SK-N-SH treated with all-trans-retinoic acid at 6 μM for 48 hours (cell line): ENCODE data around the gene SCG3.

Source experiments
- ATAC-seq: fragments of 200-7000 bp; cut with Tn5 transposase; 3 replicates; pipeline ENCODE4 v1.9.1; 2020; ENCODE audit warnings: mild to moderate bottlenecking, moderate library complexity
- ARNTL ChIP-seq: fragments of 450-650 bp; formaldehyde crosslinking; IDR thresholded peaks from 2 replicates; pipeline ENCODE4 v1.5.0; 2020; ENCODE audit warnings: low read depth, mild to moderate bottlenecking, moderate library complexity, borderline replicate concordance
- CSDC2 ChIP-seq: fragments of 250-450 bp; sonication (Bioruptor Pico); IDR thresholded peaks from 2 replicates; pipeline ENCODE4 v1.5.0; 2020; ENCODE audit warnings: mild to moderate bottlenecking, moderate library complexity
- ESRRG ChIP-seq: fragments of 250-450 bp; sonication (Bioruptor Pico); IDR thresholded peaks from 2 replicates; pipeline ENCODE4 v1.6.1; 2021; ENCODE audit warnings: mild to moderate bottlenecking
- ISL1 ChIP-seq: fragments of 250-450 bp; sonication (Bioruptor Pico); IDR thresholded peaks from 2 replicates; pipeline ENCODE4 v2.1.2; 2022; ENCODE audit warnings: mild to moderate bottlenecking, moderate library complexity
- OSR1 ChIP-seq: fragments of 250-450 bp; sonication (Bioruptor Pico); IDR thresholded peaks from 2 replicates; pipeline ENCODE4 v1.8.0; 2022; ENCODE audit warnings: moderate library complexity, mild to moderate bottlenecking, inconsistent platforms
- PATZ1 ChIP-seq: fragments of 250-450 bp; sonication (Bioruptor Pico); IDR thresholded peaks from 2 replicates; pipeline ENCODE4 v1.8.0; 2020; ENCODE audit warnings: mild to moderate bottlenecking, moderate library complexity, borderline replicate concordance
- PPARA ChIP-seq: fragments of 250-450 bp; sonication (Bioruptor Pico); IDR thresholded peaks from 2 replicates; pipeline ENCODE4 v1.5.0; 2020; ENCODE audit warnings: mild to moderate bottlenecking, borderline replicate concordance
- RARB ChIP-seq: fragments of 250-450 bp; sonication (Bioruptor Pico); IDR thresholded peaks from 2 replicates; pipeline ENCODE4 v1.8.0; 2021; ENCODE audit warnings: mild to moderate bottlenecking, moderate library complexity
- SNAI2 ChIP-seq: fragments of 250-450 bp; sonication (Bioruptor Pico); IDR thresholded peaks from 2 replicates; pipeline ENCODE4 v1.5.0; 2020; ENCODE audit warnings: mild to moderate bottlenecking, moderate library complexity
- TCF4 ChIP-seq: fragments of 250-450 bp; sonication (Bioruptor Pico); IDR thresholded peaks from 2 replicates; pipeline ENCODE4 v1.8.0; 2021; ENCODE audit warnings: mild to moderate bottlenecking, moderate library complexity, borderline replicate concordance
- TOX ChIP-seq: fragments of 250-450 bp; sonication (Bioruptor Pico); IDR thresholded peaks from 2 replicates; pipeline ENCODE4 v1.8.0; 2021; ENCODE audit warnings: mild to moderate bottlenecking, moderate library complexity, borderline replicate concordance
- ZC3H10 ChIP-seq: fragments of 250-450 bp; sonication (Bioruptor Pico); IDR thresholded peaks from 2 replicates; pipeline ENCODE4 v1.5.1; 2021; ENCODE audit warnings: mild to moderate bottlenecking, moderate library complexity
- ZFP30 ChIP-seq: fragments of 450-650 bp; formaldehyde crosslinking; IDR thresholded peaks from 2 replicates; pipeline ENCODE4 v1.5.0; 2022; ENCODE audit warnings: mild to moderate bottlenecking, moderate library complexity
- ZNF565 ChIP-seq: fragments of 450-650 bp; formaldehyde crosslinking; conservative IDR thresholded peaks from 2 replicates; pipeline ENCODE4 v1.5.0; 2020; ENCODE audit warnings: low read depth, mild to moderate bottlenecking, moderate library complexity
- ZNF8 ChIP-seq: fragments of 450-650 bp; formaldehyde crosslinking; IDR thresholded peaks from 2 replicates; pipeline ENCODE4 v1.5.0; 2020; ENCODE audit warnings: mild to moderate bottlenecking, moderate library complexity
- TF ChIP-seq, protein P1 (sequence below): fragments of 250-450 bp; sonication (Bioruptor Pico); IDR thresholded peaks from 2 replicates; pipeline ENCODE4 v1.5.1; 2021; ENCODE audit warnings: mild to moderate bottlenecking, moderate library complexity
- TF ChIP-seq, protein P2 (sequence below): fragments of 250-450 bp; sonication (Bioruptor Pico); IDR thresholded peaks from 2 replicates; pipeline ENCODE4 v1.5.1; 2020; ENCODE audit warnings: low read depth, mild to moderate bottlenecking, moderate library complexity
- TF ChIP-seq, protein P3 (sequence below): fragments of 250-450 bp; sonication (Bioruptor Pico); IDR thresholded peaks from 2 replicates; pipeline ENCODE4 v1.8.0; 2021; ENCODE audit warnings: low read depth, mild to moderate bottlenecking, moderate library complexity, borderline replicate concordance

Gene SCG3

DNA sequence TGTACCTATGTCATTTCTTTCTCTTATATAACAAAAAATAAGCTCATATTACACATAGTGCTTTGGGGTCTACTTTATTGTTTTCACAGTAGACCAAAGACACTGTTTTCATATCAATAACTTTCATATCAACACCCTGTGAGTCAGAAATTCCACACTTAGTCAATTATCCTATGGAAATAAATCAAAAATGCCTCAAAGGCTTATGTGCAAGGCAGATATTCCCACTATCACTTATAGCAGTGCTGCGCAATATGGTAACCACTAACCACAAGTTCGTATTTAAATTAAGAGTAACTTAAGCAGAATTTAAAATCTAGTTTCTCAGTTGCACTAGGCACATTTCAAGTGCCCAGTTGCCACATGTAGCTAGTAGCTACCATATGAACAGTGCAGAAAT, 15.9 kb downstream of the SCG3 start:
- ATAC-seq, result no peak
- TF ChIP-seq, protein P1, sequence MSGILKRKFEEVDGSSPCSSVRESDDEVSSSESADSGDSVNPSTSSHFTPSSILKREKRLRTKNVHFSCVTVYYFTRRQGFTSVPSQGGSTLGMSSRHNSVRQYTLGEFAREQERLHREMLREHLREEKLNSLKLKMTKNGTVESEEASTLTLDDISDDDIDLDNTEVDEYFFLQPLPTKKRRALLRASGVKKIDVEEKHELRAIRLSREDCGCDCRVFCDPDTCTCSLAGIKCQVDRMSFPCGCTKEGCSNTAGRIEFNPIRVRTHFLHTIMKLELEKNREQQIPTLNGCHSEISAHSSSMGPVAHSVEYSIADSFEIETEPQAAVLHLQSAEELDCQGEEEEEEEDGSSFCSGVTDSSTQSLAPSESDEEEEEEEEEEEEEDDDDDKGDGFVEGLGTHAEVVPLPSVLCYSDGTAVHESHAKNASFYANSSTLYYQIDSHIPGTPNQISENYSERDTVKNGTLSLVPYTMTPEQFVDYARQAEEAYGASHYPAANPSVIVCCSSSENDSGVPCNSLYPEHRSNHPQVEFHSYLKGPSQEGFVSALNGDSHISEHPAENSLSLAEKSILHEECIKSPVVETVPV (CRISPR knock-in tag), result no peak

DNA sequence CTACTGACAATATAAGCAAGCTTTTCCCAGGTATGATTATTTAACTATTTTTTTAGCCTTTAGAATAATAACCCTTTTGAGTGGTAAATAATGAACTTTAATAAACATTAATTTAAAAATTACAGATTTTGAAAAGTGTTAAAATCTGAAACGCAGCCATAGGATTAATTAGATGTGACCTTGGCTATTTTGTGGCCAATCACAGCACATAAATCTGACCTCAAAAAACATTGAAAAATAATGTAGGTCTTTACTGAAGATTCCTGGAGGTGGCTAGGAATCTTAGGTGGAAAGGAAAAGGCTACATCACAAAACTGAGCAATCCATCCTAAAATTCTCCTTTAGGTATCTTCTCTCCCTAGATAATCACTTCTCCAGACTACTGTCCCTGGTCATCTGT, 18.1 kb downstream of the SCG3 start:
- no peak for ATAC-seq
- TF ChIP-seq ARNTL (CRISPR knock-in tag) (no peak), PATZ1 (no peak), ISL1 (CRISPR knock-in tag) (no peak), ZFP30 (CRISPR knock-in tag) (no peak), ZNF565 (CRISPR knock-in tag) (no peak), OSR1 (CRISPR knock-in tag) (no peak), ZC3H10 (no peak), SNAI2 (CRISPR knock-in tag) (no peak), CSDC2 (no peak), ZNF8 (CRISPR knock-in tag) (no peak), TCF4 (no peak), TOX (CRISPR knock-in tag) (no peak), PPARA (CRISPR knock-in tag) (no peak), RARB (no peak)
- TF ChIP-seq, protein P1 (CRISPR knock-in tag), result no peak
- TF ChIP-seq, protein P2, sequence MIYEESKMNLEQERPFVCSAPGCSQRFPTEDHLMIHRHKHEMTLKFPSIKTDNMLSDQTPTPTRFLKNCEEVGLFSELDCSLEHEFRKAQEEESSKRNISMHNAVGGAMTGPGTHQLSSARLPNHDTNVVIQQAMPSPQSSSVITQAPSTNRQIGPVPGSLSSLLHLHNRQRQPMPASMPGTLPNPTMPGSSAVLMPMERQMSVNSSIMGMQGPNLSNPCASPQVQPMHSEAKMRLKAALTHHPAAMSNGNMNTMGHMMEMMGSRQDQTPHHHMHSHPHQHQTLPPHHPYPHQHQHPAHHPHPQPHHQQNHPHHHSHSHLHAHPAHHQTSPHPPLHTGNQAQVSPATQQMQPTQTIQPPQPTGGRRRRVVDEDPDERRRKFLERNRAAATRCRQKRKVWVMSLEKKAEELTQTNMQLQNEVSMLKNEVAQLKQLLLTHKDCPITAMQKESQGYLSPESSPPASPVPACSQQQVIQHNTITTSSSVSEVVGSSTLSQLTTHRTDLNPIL (CRISPR knock-in tag), result no peak

GRCh38 chr15:51702710-51703109, 21.4 kb downstream of the SCG3 start:
- no peak for ATAC-seq
- TF ChIP-seq ESRRG (CRISPR knock-in tag) (no peak), SNAI2 (CRISPR knock-in tag) (no peak), PATZ1 (no peak), RARB (no peak), ISL1 (CRISPR knock-in tag) (no peak)
- TF ChIP-seq, protein P1 (CRISPR knock-in tag), result no peak
- TF ChIP-seq, protein P3, sequence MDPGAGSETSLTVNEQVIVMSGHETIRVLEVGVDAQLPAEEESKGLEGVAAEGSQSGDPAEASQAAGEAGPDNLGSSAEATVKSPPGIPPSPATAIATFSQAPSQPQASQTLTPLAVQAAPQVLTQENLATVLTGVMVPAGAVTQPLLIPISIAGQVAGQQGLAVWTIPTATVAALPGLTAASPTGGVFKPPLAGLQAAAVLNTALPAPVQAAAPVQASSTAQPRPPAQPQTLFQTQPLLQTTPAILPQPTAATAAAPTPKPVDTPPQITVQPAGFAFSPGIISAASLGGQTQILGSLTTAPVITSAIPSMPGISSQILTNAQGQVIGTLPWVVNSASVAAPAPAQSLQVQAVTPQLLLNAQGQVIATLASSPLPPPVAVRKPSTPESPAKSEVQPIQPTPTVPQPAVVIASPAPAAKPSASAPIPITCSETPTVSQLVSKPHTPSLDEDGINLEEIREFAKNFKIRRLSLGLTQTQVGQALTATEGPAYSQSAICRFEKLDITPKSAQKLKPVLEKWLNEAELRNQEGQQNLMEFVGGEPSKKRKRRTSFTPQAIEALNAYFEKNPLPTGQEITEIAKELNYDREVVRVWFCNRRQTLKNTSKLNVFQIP, result no peak
